ENCODE measurements around the gene TMEM234.
A peak's percentile ranks its signal among the peaks of the same experiment; 100 is the strongest.

TMEM234 gene

DNA sequence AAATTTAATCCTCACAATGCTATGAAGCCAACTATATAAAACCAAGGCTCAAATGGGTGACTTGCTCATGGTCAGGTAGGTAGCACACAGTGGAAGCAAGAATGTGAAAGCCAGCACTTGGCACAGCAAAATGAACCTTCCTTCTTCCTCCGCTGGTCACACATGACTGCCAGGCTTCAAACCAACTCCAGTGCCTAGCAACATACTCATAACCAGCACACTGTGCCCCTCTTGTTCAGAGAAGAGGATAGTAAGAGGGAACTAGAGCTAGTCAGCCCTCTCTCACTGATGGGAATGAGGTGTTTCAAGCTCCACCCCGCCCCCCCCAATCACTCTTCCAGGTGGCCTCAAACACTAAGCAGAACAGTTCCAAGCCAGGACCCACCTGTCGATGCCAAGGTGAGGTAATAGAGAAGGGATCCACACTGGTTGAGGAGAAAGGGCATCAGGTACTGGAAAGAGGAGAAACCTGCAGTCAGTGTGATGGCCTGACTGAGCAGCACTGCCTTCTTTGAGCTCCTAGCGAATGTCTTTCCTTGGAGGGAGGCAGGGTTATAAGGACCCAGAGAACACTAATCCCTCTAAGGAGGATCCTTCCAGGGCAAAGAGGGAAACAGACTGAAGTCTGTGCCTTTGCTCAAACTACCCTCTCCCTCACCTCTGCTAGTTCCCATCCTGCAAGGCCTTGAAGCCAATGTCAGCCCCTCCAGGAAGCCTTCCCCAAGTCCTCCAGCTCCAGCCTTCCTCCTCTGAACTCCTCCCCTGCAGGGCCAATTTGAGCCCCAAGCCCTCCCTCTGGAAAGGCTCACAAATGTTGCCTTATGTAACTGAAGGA is 1.2 kb downstream of the TMEM234 start:
- H3K36me3 Mint-ChIP-seq (ENCODE audit: low read depth) = peaks cover 33% of the 10 kb centered on the region
- no peaks in the 10 kb centered on the region for H3K9me3 Mint-ChIP-seq
- peak overlapping the region; percentile 92 to 94 (median 92) for H3K27ac Mint-ChIP-seq
- no peak for TF ChIP-seq CTCF (IDR thresholded peaks at IDR 0.05; ENCODE audit: unreplicated experiment in 3 of 3)
- H3K27me3 Mint-ChIP-seq (ENCODE audit: low read depth) = peaks cover 4% of the 10 kb centered on the region
- H3K4me1 Mint-ChIP-seq = peaks cover 27% of the 10 kb centered on the region
- peak overlapping the region; percentile 98 to 99 (median 99) for H3K4me3 Mint-ChIP-seq

GRCh38 chr1:32219022-32219421 is 3.1 kb downstream of the TMEM234 start:
- Mint-ChIP-seq H3K27ac (peak overlapping the region in 1 of 3 experiments; percentile 17), H3K36me3 (ENCODE audit: low read depth) (peaks cover 30% of the 10 kb centered on the region), H3K4me1 (peaks cover 28% of the 10 kb centered on the region), H3K9me3 (no peaks in the 10 kb centered on the region), H3K27me3 (ENCODE audit: low read depth) (peaks cover 4% of the 10 kb centered on the region), H3K4me3 (peak overlapping the region; percentile 26 to 78 (median 38))
- no peak for TF ChIP-seq CTCF (IDR thresholded peaks at IDR 0.05; ENCODE audit: unreplicated experiment in 3 of 3)

DNA sequence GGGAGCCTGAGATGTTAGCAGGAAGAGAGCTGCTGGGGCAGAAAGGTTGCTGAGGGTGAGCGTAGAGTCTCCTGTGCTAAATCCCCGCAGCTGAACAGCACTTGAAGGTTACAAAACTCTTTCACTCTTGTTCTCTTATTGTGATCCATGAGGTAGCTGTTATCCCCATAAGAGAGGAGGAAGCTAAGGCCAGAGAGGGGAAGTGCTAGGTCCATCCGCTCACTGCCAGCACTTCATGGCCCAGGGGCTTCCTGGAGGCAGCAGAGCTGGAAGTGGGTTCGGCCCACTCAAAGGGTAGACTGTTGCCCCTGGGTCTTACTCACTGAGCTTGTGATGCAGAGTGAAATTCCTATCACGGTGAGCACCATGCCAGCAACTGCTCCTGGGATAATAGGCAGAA is 5.6 kb downstream of the TMEM234 start:
- no peak for TF ChIP-seq CTCF (IDR thresholded peaks at IDR 0.05; ENCODE audit: unreplicated experiment in 3 of 3)
- H3K4me1 Mint-ChIP-seq = peaks cover 15% of the 10 kb centered on the region
- no peaks in the 10 kb centered on the region for H3K27me3 Mint-ChIP-seq (ENCODE audit: low read depth)
- no peak overlapping the region for H3K27ac Mint-ChIP-seq
- H3K9me3 Mint-ChIP-seq = no peaks in the 10 kb centered on the region
- peaks cover 26% of the 10 kb centered on the region for H3K36me3 Mint-ChIP-seq (ENCODE audit: low read depth)
- no peak overlapping the region for H3K4me3 Mint-ChIP-seq

GRCh38 chr1:32215629-32216480 is 6.3 kb downstream of the TMEM234 start:
- TF ChIP-seq CTCF (IDR thresholded peaks at IDR 0.05; ENCODE audit: unreplicated experiment in 3 of 3) = peak; percentile 57 to 76 (median 71)
- no peaks in the 10 kb centered on the region for H3K27me3 Mint-ChIP-seq (ENCODE audit: low read depth)
- H3K4me3 Mint-ChIP-seq = peak overlapping the region in 2 of 3 experiments; percentile 7 to 14
- peaks cover 10% of the 10 kb centered on the region for H3K4me1 Mint-ChIP-seq
- no peaks in the 10 kb centered on the region for H3K9me3 Mint-ChIP-seq
- H3K36me3 Mint-ChIP-seq (ENCODE audit: low read depth) = peaks cover 26% of the 10 kb centered on the region
- H3K27ac Mint-ChIP-seq = peak overlapping the region; percentile 45 to 68 (median 54)

DNA sequence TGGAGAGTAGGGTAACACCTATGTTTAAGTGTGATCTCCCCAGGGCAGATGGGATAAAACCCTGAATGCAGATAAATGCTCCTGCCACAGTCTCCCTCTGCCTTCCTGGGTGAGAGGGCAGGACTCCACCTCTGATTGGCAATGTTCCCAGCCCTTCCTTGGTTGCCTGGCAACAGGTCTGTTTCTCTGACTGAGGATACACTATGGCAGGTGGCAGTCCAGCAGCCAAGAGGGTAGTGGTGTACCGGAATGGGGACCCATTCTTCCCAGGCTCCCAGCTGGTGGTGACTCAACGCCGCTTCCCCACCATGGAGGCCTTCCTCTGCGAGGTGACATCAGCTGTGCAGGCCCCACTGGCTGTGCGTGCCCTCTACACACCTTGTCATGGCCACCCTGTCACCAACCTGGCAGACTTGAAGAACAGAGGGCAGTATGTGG is 13.2 kb downstream of the TMEM234 start, which contains the start of gene DCDC2B:
Gene DCDC2B (plus strand): TSS at position 199 of the 438 bp plus-strand sequence. CDS start 5 bp downstream, at position 204.
- H3K27ac Mint-ChIP-seq = peak within 1 kb of the TSS in 1 of 3 experiments; percentile 48
- no peak for TF ChIP-seq CTCF (IDR thresholded peaks at IDR 0.05; ENCODE audit: unreplicated experiment in 3 of 3)
- no peaks in the 10 kb centered on the region for H3K9me3 Mint-ChIP-seq
- peak within 1 kb of the TSS in 2 of 3 experiments; percentile 40 to 58 for H3K4me3 Mint-ChIP-seq
- H3K27me3 Mint-ChIP-seq (ENCODE audit: low read depth) = no peaks in the 10 kb centered on the region
- peaks cover 11% of the 10 kb centered on the region for H3K4me1 Mint-ChIP-seq
- H3K36me3 Mint-ChIP-seq (ENCODE audit: low read depth) = no peaks in the 10 kb centered on the region
